NCI-H1694 (cell line): ENCODE data around the gene CAPRIN1.
A peak's percentile ranks its signal among the peaks of the same experiment; 100 is the strongest.

Experiments
- DNase-seq: peaks from one replicate; lab custom pipeline; 2025; lab: John Stamatoyannopoulos, UW

CAPRIN1 gene

GRCh38 chr11:34051349-34052035 is at the start of gene CAPRIN1:
Gene CAPRIN1, plus strand, starts transcription at chr11:34051731. Its CDS starts 690 bp downstream, at chr11:34052421.
- DNase-seq: peak; percentile 90

- peak; percentile 24 for DNase-seq
These were observed 49.1 kb upstream of the CAPRIN1 start for GRCh38 chr11:34002420-34002819.

- no peak for DNase-seq
These were observed 47.3 kb upstream of the CAPRIN1 start for GRCh38 chr11:34004236-34004635.

- no peak for DNase-seq
These were observed 44.7 kb upstream of the CAPRIN1 start for GRCh38 chr11:34006876-34007275.

- DNase-seq: no peak
These were observed 38.8 kb upstream of the CAPRIN1 start for GRCh38 chr11:34012734-34013133.

- no peak for DNase-seq
These were observed 37.5 kb upstream of the CAPRIN1 start for GRCh38 chr11:34013898-34014571.

GRCh38 chr11:34021977-34022735 is 29.4 kb upstream of the CAPRIN1 start:
- DNase-seq: no peak

GRCh38 chr11:34026432-34026831 is 25.1 kb upstream of the CAPRIN1 start:
- no peak for DNase-seq

GRCh38 chr11:34027516-34028408 is 23.8 kb upstream of the CAPRIN1 start:
- DNase-seq: no peak

GRCh38 chr11:34028425-34028824 is 23.1 kb upstream of the CAPRIN1 start:
- DNase-seq: no peak

- DNase-seq: no peak
These were observed 22.4 kb upstream of the CAPRIN1 start for GRCh38 chr11:34029176-34029575.

- no peak for DNase-seq
These were observed 21.1 kb upstream of the CAPRIN1 start for GRCh38 chr11:34030382-34030781.

- DNase-seq: no peak
These were observed 18.1 kb upstream of the CAPRIN1 start for GRCh38 chr11:34033399-34033798.

- DNase-seq: no peak
These were observed 17.5 kb upstream of the CAPRIN1 start for GRCh38 chr11:34034053-34034452.

- no peak for DNase-seq
These were observed 15.1 kb upstream of the CAPRIN1 start for GRCh38 chr11:34036456-34036855.

- no peak for DNase-seq
These were observed 14.5 kb upstream of the CAPRIN1 start for GRCh38 chr11:34037016-34037415.

GRCh38 chr11:34040571-34040970 is 11.0 kb upstream of the CAPRIN1 start:
- no peak for DNase-seq

GRCh38 chr11:34044664-34045485 is 6.7 kb upstream of the CAPRIN1 start:
- no peak for DNase-seq

- DNase-seq: no peak
These were observed 2.5 kb upstream of the CAPRIN1 start for GRCh38 chr11:34049028-34049427.

GRCh38 chr11:34050581-34051348 is 766 bp upstream of the CAPRIN1 start:
- DNase-seq: no peak
